GM23338 (cell line): ENCODE results near the gene CHI3L1. TPM values are rescaled to one million over a fixed set of nuclear protein-coding genes. Genes with fewer than 3 reads are reported as not detected.

Experiments used
- ATAC-seq: fragments of 200-7000 bp; cut with Tn5 transposase; 3 replicates; pipeline ENCODE4 v1.9.1; 2020
- DNase-seq: peaks from one replicate; pipeline ENCODE4 v3.0.0-alpha.2; 2015; ENCODE audit warnings: low spot score
- H2AFZ ChIP-seq: fragments of 200-600 bp; sonication (generic); 2 replicates; pipeline ENCODE4 v1.8.0; 2016; ENCODE audit warnings: antibody characterized with exemption, mild to moderate bottlenecking, moderate library complexity
- H3F3A ChIP-seq: fragments of 200-600 bp; sonication (generic); replicated peaks from 2 replicates; pipeline ENCODE4 v1.8.0; 2017; ENCODE audit warnings: antibody characterized with exemption, mixed run types, low read depth
- H3K27ac ChIP-seq: fragments of 200-600 bp; sonication (generic); 2 replicates; pipeline ENCODE4 v1.6.1; 2016; ENCODE audit warnings: low read depth
- H3K27me3 ChIP-seq: fragments of 200-600 bp; sonication (generic); 2 replicates; pipeline ENCODE4 v1.8.0; 2016; ENCODE audit warnings: mild to moderate bottlenecking, mixed run types, moderate library complexity; ENCODE audit not compliant: insufficient read depth
- H3K36me3 ChIP-seq: fragments of 200-600 bp; sonication (generic); 2 replicates; pipeline ENCODE4 v1.8.0; 2016; ENCODE audit warnings: mild to moderate bottlenecking; ENCODE audit not compliant: insufficient read depth
- H3K4me1 ChIP-seq: fragments of 200-600 bp; sonication (generic); 2 replicates; pipeline ENCODE4 v1.8.0; 2016; ENCODE audit warnings: mild to moderate bottlenecking, moderate library complexity; ENCODE audit not compliant: insufficient read depth
- H3K4me2 ChIP-seq: fragments of 200-600 bp; sonication (generic); 2 replicates; pipeline ENCODE4 v1.7.1; 2017; ENCODE audit warnings: mixed run types
- H3K4me3 ChIP-seq: fragments of 200-600 bp; sonication (generic); 2 replicates; pipeline ENCODE4 v1.6.1; 2016; ENCODE audit warnings: mixed run types
- H3K79me2 ChIP-seq: fragments of 200-600 bp; sonication (generic); replicated peaks from 2 replicates; pipeline ENCODE4 v1.8.0; 2017; ENCODE audit warnings: mild to moderate bottlenecking; ENCODE audit not compliant: insufficient read depth
- H3K9me2 ChIP-seq: fragments of 200-600 bp; sonication (generic); 2 replicates; pipeline ENCODE4 v1.8.0; 2017; ENCODE audit not compliant: insufficient read depth
- H4K20me1 ChIP-seq: fragments of 200-600 bp; sonication (generic); replicated peaks from 2 replicates; pipeline ENCODE4 v1.8.0; 2017; ENCODE audit warnings: mild to moderate bottlenecking; ENCODE audit not compliant: insufficient read depth
- H3K27ac Mint-ChIP-seq: 2 replicates; pipeline ENCODE4 v1.8.0; 2020; ENCODE audit warnings: inconsistent platforms, mild to moderate bottlenecking, moderate library complexity, mixed read lengths
- H3K27me3 Mint-ChIP-seq: 3 replicates; pipeline ENCODE4 v1.8.0; 2022; ENCODE audit warnings: low read depth, mild to moderate bottlenecking, moderate library complexity, mixed read lengths, inconsistent platforms; ENCODE audit not compliant: insufficient read depth, poor library complexity
- H3K36me3 Mint-ChIP-seq: 3 replicates; pipeline ENCODE4 v1.8.0; 2021; ENCODE audit warnings: low read depth, mild to moderate bottlenecking, inconsistent platforms, moderate library complexity, mixed read lengths
- H3K4me1 Mint-ChIP-seq: 3 replicates; pipeline ENCODE4 v1.8.0; 2020; ENCODE audit warnings: mild to moderate bottlenecking, inconsistent platforms, mixed read lengths
- H3K4me3 Mint-ChIP-seq: 3 replicates; pipeline ENCODE4 v1.8.0; 2021; ENCODE audit warnings: moderate library complexity, mild to moderate bottlenecking, inconsistent platforms, mixed read lengths
- H3K9me3 Mint-ChIP-seq: 3 replicates; pipeline ENCODE4 v1.8.0; 2020; ENCODE audit warnings: moderate library complexity, mild to moderate bottlenecking, inconsistent platforms, mixed read lengths
- CREB1 ChIP-seq: fragments of 250-450 bp; sonication (Bioruptor Pico); IDR thresholded peaks from 2 replicates; pipeline ENCODE4 v1.5.0; 2020; ENCODE audit warnings: low read depth, mild to moderate bottlenecking, moderate library complexity
- EZH2 ChIP-seq: fragments of 200-600 bp; sonication (generic); IDR thresholded peaks from one replicate; pipeline ENCODE4 v1.8.0; 2017; ENCODE audit warnings: antibody characterized with exemption, mild to moderate bottlenecking, low read depth; ENCODE audit not compliant: unreplicated experiment
- EZH2phosphoT487 ChIP-seq: fragments of 200-600 bp; sonication (generic); IDR thresholded peaks from one replicate; pipeline ENCODE4 v1.8.1; 2018; ENCODE audit warnings: antibody characterized with exemption; ENCODE audit not compliant: unreplicated experiment
- JUNB ChIP-seq: IDR thresholded peaks from one replicate; pipeline ENCODE4 v1.6.1; 2016; ENCODE audit warnings: antibody characterized with exemption; ENCODE audit not compliant: unreplicated experiment
- NANOG ChIP-seq: IDR thresholded peaks from 2 replicates; pipeline ENCODE4 v1.6.1; 2016; ENCODE audit warnings: antibody characterized with exemption, borderline replicate concordance
- POLR2AphosphoS5 ChIP-seq: IDR thresholded peaks from 2 replicates; pipeline ENCODE4 v1.6.1; 2016; ENCODE audit warnings: antibody characterized with exemption, low read depth
- STAT1 ChIP-seq: IDR thresholded peaks from one replicate; pipeline ENCODE4 v1.6.1; 2016; ENCODE audit warnings: antibody characterized with exemption; ENCODE audit not compliant: unreplicated experiment
- ZNF114 ChIP-seq: fragments of 250-450 bp; sonication (Bioruptor Pico); IDR thresholded peaks from 2 replicates; pipeline ENCODE4 v1.5.0; 2020; ENCODE audit warnings: mild to moderate bottlenecking, moderate library complexity
- ZNF331 ChIP-seq: fragments of 250-450 bp; sonication (Bioruptor Pico); IDR thresholded peaks from 2 replicates; pipeline ENCODE4 v1.5.0; 2020; ENCODE audit warnings: low read depth, mild to moderate bottlenecking, moderate library complexity
- polyA plus RNA-seq: library from polyadenylated mRNA; unstranded; fragments of >200 nt; fragmentation: Nextera tagmentation; extraction: Ambion mirVana; gene quantifications from 2 replicates; pipeline ENCODE4 v1.2.1, GENCODE V29; 2016
- total RNA-seq: library from RNA; depleted of rRNA; stranded (reverse); fragments of >200 nt; shearing (Covaris generic); gene quantifications from 2 replicates; pipeline ENCODE4 v1.2.3, GENCODE V29; 2014
- TF ChIP-seq, protein P1 (sequence below): IDR thresholded peaks from one replicate; pipeline ENCODE4 v1.6.1; 2018; ENCODE audit warnings: antibody characterized with exemption; ENCODE audit not compliant: unreplicated experiment
- TF ChIP-seq, protein P2 (sequence below), 2 experiments: fragments of 200-600 bp in 1 of 2; sonication (generic) in 1 of 2; conservative IDR thresholded peaks; 2 replicates each; pipeline versions ENCODE4 v1.5.1 to v1.6.1; 2016 to 2017; ENCODE audit warnings: antibody characterized with exemption in 2 of 2, low read depth in 2 of 2, mild to moderate bottlenecking in 2 of 2, moderate library complexity in 1 of 2
- TF ChIP-seq, protein P3 (sequence below): IDR thresholded peaks from 2 replicates; pipeline ENCODE4 v1.6.1; 2016; ENCODE audit warnings: antibody characterized with exemption
- TF ChIP-seq, protein P4 (sequence below): fragments of 250-450 bp; sonication (Bioruptor Pico); IDR thresholded peaks from 2 replicates; pipeline ENCODE4 v1.5.0; 2020; ENCODE audit warnings: mild to moderate bottlenecking, moderate library complexity

Gene CHI3L1
- total and polyA plus RNA-seq, 2 experiments from 2014 or later, result 0.76 TPM; not detected in 1

DNA sequence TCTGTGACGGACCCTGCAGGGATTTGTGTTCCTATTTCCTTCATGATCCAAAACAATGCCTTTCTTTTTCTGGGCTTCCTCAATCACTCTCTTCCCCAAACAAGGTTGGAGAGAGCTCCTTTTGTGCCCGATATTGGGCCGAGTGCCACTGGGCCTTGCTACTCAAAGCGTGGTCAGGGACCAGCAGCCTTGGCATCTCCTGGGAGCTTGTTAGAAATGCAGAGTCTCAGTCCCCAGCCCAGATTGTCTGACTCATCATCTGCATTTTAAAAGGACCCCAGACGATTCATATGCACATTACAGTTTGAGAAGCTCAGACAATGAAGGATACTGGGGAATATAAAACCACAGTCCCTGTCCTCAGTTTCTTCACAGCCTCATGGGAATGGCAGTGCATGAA is 39.1 kb downstream of the CHI3L1 start:
- no peaks in the 10 kb centered on the region for H3K36me3 Mint-ChIP-seq
- peaks cover 34% of the 10 kb centered on the region for H3K4me1 ChIP-seq

More for the DNA sequence above, 39.1 kb downstream of the CHI3L1 start:
- 0 out of 3 replicates have a peak overlapping the region, but pooled peaks have one; percentile 43 for H3K4me3 Mint-ChIP-seq
- peaks cover 69% of the 10 kb centered on the region for H3K4me1 Mint-ChIP-seq
- ATAC-seq (peak; percentile 15), DNase-seq (peak; percentile 17)
- H3K27me3 ChIP-seq, result no peaks in the 10 kb centered on the region
- H3K4me3 ChIP-seq, result 0 out of 2 replicates have a peak overlapping the region, but pooled peaks have one; percentile 4
- peaks cover 2% of the 10 kb centered on the region; the same call in 1 of the 3 replicates for H3K9me3 Mint-ChIP-seq
- no peak overlapping the region for H3K27ac ChIP-seq
- no peaks in the 10 kb centered on the region for H3F3A ChIP-seq
- TF ChIP-seq ZNF114 (CRISPR knock-in tag) (no peak), JUNB (no peak), EZH2phosphoT487 (no peak), STAT1 (no peak), EZH2 (no peak), ZNF331 (CRISPR knock-in tag) (no peak), POLR2AphosphoS5 (no peak), NANOG (no peak), CREB1 (CRISPR knock-in tag) (no peak)
- TF ChIP-seq, protein P1, sequence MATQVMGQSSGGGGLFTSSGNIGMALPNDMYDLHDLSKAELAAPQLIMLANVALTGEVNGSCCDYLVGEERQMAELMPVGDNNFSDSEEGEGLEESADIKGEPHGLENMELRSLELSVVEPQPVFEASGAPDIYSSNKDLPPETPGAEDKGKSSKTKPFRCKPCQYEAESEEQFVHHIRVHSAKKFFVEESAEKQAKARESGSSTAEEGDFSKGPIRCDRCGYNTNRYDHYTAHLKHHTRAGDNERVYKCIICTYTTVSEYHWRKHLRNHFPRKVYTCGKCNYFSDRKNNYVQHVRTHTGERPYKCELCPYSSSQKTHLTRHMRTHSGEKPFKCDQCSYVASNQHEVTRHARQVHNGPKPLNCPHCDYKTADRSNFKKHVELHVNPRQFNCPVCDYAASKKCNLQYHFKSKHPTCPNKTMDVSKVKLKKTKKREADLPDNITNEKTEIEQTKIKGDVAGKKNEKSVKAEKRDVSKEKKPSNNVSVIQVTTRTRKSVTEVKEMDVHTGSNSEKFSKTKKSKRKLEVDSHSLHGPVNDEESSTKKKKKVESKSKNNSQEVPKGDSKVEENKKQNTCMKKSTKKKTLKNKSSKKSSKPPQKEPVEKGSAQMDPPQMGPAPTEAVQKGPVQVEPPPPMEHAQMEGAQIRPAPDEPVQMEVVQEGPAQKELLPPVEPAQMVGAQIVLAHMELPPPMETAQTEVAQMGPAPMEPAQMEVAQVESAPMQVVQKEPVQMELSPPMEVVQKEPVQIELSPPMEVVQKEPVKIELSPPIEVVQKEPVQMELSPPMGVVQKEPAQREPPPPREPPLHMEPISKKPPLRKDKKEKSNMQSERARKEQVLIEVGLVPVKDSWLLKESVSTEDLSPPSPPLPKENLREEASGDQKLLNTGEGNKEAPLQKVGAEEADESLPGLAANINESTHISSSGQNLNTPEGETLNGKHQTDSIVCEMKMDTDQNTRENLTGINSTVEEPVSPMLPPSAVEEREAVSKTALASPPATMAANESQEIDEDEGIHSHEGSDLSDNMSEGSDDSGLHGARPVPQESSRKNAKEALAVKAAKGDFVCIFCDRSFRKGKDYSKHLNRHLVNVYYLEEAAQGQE, result no peak
- TF ChIP-seq, protein P2, sequence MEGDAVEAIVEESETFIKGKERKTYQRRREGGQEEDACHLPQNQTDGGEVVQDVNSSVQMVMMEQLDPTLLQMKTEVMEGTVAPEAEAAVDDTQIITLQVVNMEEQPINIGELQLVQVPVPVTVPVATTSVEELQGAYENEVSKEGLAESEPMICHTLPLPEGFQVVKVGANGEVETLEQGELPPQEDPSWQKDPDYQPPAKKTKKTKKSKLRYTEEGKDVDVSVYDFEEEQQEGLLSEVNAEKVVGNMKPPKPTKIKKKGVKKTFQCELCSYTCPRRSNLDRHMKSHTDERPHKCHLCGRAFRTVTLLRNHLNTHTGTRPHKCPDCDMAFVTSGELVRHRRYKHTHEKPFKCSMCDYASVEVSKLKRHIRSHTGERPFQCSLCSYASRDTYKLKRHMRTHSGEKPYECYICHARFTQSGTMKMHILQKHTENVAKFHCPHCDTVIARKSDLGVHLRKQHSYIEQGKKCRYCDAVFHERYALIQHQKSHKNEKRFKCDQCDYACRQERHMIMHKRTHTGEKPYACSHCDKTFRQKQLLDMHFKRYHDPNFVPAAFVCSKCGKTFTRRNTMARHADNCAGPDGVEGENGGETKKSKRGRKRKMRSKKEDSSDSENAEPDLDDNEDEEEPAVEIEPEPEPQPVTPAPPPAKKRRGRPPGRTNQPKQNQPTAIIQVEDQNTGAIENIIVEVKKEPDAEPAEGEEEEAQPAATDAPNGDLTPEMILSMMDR (conservative IDR thresholded peaks at IDR 0.05; ENCODE audit: low read depth in 2 of 2), result no peak
- TF ChIP-seq, protein P3, sequence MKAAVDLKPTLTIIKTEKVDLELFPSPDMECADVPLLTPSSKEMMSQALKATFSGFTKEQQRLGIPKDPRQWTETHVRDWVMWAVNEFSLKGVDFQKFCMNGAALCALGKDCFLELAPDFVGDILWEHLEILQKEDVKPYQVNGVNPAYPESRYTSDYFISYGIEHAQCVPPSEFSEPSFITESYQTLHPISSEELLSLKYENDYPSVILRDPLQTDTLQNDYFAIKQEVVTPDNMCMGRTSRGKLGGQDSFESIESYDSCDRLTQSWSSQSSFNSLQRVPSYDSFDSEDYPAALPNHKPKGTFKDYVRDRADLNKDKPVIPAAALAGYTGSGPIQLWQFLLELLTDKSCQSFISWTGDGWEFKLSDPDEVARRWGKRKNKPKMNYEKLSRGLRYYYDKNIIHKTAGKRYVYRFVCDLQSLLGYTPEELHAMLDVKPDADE, result no peak
- TF ChIP-seq, protein P4, sequence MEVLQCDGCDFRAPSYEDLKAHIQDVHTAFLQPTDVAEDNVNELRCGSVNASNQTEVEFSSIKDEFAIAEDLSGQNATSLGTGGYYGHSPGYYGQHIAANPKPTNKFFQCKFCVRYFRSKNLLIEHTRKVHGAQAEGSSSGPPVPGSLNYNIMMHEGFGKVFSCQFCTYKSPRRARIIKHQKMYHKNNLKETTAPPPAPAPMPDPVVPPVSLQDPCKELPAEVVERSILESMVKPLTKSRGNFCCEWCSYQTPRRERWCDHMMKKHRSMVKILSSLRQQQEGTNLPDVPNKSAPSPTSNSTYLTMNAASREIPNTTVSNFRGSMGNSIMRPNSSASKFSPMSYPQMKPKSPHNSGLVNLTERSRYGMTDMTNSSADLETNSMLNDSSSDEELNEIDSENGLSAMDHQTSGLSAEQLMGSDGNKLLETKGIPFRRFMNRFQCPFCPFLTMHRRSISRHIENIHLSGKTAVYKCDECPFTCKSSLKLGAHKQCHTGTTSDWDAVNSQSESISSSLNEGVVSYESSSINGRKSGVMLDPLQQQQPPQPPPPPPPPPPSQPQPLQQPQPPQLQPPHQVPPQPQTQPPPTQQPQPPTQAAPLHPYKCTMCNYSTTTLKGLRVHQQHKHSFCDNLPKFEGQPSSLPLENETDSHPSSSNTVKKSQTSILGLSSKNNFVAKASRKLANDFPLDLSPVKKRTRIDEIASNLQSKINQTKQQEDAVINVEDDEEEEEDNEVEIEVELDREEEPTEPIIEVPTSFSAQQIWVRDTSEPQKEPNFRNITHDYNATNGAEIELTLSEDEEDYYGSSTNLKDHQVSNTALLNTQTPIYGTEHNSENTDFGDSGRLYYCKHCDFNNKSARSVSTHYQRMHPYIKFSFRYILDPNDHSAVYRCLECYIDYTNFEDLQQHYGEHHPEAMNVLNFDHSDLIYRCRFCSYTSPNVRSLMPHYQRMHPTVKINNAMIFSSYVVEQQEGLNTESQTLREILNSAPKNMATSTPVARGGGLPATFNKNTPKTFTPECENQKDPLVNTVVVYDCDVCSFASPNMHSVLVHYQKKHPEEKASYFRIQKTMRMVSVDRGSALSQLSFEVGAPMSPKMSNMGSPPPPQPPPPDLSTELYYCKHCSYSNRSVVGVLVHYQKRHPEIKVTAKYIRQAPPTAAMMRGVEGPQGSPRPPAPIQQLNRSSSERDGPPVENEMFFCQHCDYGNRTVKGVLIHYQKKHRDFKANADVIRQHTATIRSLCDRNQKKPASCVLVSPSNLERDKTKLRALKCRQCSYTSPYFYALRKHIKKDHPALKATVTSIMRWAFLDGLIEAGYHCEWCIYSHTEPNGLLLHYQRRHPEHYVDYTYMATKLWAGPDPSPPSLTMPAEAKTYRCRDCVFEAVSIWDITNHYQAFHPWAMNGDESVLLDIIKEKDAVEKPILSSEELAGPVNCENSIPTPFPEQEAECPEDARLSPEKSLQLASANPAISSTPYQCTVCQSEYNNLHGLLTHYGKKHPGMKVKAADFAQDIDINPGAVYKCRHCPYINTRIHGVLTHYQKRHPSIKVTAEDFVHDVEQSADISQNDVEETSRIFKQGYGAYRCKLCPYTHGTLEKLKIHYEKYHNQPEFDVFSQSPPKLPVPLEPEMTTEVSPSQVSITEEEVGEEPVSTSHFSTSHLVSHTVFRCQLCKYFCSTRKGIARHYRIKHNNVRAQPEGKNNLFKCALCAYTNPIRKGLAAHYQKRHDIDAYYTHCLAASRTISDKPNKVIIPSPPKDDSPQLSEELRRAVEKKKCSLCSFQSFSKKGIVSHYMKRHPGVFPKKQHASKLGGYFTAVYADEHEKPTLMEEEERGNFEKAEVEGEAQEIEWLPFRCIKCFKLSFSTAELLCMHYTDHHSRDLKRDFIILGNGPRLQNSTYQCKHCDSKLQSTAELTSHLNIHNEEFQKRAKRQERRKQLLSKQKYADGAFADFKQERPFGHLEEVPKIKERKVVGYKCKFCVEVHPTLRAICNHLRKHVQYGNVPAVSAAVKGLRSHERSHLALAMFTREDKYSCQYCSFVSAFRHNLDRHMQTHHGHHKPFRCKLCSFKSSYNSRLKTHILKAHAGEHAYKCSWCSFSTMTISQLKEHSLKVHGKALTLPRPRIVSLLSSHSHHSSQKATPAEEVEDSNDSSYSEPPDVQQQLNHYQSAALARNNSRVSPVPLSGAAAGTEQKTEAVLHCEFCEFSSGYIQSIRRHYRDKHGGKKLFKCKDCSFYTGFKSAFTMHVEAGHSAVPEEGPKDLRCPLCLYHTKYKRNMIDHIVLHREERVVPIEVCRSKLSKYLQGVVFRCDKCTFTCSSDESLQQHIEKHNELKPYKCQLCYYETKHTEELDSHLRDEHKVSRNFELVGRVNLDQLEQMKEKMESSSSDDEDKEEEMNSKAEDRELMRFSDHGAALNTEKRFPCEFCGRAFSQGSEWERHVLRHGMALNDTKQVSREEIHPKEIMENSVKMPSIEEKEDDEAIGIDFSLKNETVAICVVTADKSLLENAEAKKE (CRISPR knock-in tag), result no peak
- no peaks in the 10 kb centered on the region for H3K79me2 ChIP-seq
- no peak overlapping the region for H2AFZ ChIP-seq
- H3K27me3 Mint-ChIP-seq, result peaks cover 12% of the 10 kb centered on the region
- H4K20me1 ChIP-seq, result no peaks in the 10 kb centered on the region
- no peaks in the 10 kb centered on the region for H3K36me3 ChIP-seq
- H3K4me2 ChIP-seq, result peak overlapping the region; percentile 40
- no peaks in the 10 kb centered on the region for H3K9me2 ChIP-seq
- peak overlapping the region; percentile 79; the same call in 1 of the 2 replicates for H3K27ac Mint-ChIP-seq
